Stimulated activated CD8-positive, alpha-beta memory T cell treated with anti-CD3 and anti-CD28 coated beads, Interleukin-4, amount 100 ng/mL, for 24 hours (primary cell): ENCODE measurements around the gene SART1.
"Not testable (repeated sequence)": the region's sequence is repeated elsewhere in the genome, so short reads cannot be mapped to it uniquely, and the experiment has no call there.

ENCODE experiments used
- DNase-seq: peaks from one replicate; pipeline ENCODE4 v3.0.0-alpha.2; 2020; ENCODE audit warnings: low read depth

SART1 gene

DNA sequence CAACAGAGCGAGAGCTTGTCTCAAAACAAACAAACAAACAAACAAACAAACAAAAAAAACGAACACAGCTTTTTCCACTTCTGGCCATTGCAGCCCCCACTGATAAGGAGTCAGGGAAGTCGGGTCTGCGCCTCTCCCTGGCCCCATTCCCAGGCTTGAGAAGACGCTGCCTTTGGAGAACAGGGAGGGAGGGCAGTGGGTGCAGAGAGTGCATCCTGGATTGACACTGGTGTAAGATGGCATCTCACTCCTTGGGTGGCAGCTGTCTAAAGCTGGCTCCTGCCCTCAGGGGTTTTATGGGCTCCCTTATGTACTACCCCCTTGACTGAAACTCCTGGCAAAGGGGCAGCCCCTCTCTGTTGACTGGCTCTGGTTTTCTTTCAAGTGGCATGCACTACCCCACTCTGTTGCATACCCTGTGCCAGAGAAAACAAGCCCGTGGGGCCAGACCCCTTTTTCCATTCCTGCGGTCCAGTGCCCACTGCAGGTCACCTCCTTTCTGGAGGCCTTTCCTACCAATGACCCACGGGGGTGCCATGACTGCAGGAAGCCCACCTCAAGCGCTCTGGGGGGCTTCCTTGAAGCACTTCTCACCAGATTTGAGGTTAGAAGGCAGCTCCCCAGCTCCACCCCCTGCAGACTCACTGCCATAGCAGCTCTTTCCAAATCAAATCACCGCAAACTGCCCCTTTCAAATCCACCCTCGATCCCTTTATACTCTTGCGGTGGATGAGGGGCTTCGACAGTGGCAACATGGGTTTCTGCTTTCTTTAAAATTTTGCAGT, 29.6 kb upstream of the SART1 start:
- DNase-seq, result no peak

DNA sequence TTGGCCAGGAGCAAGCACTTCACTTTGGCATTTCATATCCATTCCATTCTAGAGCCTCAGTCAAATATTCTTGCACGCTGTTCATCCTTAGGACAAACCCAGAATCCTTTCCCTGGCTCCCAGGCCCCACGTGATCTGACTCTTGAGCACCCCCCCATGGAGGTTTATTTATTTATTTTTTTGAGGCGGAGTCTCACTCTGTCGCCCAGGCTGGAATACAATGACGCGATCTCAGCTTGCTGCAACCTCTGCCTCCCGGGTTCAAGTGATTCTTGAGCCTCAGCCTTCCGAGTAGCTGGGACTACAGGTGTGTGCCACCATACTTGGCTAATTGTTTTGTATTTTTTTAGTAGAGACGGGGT, 29.0 kb upstream of the SART1 start:
- no peak for DNase-seq

DNA sequence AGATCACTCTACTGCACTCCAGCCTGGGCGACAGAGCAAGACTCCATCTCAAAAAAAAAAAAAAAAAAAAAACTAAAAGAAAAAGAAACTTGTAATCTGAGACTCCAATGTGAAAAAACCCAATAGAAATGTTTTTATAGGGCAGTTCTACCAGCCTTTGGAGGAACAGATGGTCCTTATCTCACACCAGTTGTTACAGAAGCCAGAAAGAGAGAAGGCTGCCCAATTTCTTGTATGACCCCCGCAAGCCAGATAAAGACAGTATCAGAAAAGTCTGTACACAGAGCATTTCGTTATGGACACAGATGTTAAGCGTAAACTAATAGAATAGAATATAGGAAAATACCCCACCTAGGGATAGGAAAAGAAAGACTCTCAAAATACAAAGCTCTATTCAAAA, 27.5 kb upstream of the SART1 start:
- no peak for DNase-seq

DNA sequence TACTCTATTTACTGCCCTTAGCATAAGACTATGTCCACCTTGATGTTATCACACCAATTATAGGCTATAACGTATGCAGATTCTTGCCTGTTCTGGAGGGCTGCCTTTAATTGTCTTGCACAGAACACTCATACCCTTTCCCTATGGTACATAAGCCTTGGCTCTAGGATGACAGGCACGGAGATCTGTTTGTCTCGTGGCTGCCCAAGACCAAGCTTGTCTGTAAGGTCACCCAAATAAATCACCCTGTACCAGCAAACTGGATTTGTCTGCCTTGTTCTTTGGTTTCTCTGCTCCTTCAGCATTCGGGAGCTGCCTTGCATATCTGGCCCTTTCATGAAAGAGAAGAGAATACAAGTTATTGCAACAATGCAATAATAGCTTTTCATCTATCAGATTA, 23.8 kb upstream of the SART1 start:
- no peak for DNase-seq

DNA sequence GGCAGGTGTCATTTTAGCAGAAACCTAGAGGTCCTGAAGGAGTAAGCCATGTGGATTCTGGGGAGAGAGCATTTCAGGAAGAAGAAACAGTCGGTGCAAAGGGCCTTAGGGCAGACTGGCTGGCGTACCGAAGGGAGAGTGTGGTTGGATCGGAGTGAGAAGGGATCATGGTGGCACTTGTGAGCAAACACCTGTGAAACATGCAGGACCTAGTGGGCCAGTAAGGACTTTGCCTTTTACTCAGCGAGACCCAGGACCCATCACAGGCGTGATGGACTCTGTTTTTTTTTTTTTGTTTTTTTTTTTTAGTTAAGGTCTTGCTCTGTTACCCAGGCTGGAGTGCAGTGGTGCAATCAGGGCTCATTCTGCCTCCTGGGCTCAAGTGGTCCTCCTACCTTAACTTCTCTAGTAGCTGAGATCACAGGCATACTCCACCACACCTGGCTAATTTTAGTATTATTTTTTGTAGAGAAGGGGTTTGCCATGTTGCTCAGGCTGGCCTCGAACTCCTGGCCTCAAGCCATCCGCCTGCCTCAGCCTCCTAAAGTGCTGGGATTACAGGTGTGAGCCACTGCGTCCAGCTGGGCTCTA, 19.7 kb upstream of the SART1 start:
- DNase-seq, result no peak

DNA sequence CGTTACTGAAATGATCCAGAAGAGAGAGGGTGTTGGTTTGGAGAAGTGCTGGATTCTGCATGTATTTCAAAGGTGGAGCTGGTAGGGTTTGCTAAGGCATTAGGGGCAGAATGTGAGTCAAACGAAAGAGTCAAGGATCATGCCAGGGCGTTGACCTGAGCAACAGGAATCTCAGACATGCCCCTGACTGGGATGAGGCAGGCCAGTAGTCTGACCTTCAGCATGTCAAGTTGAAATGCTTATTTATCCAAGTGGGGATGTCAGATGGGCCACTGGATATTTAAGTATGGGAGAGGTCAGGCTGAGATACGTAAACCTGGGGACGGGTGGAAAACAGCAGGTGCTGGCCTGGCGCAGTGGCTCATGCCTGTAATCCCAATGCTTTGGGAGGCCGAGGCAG, 19.0 kb upstream of the SART1 start:
- no peak for DNase-seq

DNA sequence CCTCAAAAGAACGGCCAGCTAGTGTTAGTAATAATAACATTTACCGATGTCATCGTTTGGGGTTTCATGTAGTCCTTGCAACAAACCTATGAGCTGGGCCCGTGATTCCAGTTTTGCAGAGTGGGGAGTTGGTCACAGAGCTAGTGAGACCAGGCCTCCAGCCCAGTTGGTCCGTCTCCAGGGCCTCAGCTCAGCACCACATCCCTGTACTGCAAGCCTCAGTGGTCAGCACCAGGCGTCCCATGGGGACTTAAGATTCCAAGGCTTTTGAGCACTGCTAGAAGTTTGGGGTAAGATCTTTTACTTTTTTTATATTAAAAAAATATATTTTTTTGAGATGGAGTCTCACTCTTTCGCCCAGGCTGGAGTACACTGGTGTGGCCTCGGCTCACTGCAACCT, 17.3 kb upstream of the SART1 start:
- no peak for DNase-seq

DNA sequence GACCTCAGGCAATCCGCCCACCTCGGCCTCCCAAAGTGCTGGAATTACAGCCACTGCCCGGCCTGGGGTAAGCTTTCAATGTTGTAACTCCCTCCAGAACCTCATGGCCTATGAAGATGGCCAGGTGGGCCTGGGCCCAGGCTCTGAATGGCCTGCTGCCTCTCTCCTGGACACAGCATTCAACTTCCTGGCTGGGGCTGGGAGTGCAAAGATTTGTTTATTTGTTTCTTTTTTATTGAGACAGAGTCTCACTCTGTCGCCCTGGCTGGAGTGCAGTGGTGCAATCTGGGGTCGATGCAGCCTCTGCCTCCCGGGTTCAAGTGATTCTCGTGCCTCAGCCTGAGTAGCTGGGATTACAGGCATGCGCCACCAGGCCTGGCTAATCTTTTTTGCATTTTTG, 16.8 kb upstream of the SART1 start:
- DNase-seq, result no peak

DNA sequence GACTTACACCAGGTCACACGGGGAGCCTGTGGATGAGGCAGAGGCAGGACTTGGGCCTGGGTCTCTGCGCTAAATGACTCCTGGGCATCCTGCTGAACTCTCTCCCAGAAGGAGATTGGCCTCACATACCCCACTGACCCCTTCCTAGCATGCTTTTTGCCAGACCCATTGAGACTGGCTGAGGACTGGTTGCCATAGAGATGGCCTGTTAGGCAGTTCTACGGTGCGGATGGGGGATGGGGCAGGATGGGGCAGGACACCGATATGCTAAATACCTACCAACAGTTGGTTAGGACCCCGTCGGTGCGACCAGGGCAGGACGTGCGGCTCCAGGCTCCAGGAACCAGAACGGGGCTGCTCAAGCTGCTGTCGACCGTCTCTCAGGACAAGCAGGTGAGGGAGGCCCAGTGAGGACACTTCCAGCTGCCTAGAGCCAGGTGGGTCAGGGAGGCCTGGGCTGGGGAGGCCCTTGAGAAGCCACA, 16.1 kb upstream of the SART1 start, which contains the start of gene TSGA10IP:
Gene TSGA10IP (plus strand): TSS at position 51 of the 482 bp plus-strand sequence. CDS start 196 bp downstream, at position 247.
- DNase-seq, result no peak

DNA sequence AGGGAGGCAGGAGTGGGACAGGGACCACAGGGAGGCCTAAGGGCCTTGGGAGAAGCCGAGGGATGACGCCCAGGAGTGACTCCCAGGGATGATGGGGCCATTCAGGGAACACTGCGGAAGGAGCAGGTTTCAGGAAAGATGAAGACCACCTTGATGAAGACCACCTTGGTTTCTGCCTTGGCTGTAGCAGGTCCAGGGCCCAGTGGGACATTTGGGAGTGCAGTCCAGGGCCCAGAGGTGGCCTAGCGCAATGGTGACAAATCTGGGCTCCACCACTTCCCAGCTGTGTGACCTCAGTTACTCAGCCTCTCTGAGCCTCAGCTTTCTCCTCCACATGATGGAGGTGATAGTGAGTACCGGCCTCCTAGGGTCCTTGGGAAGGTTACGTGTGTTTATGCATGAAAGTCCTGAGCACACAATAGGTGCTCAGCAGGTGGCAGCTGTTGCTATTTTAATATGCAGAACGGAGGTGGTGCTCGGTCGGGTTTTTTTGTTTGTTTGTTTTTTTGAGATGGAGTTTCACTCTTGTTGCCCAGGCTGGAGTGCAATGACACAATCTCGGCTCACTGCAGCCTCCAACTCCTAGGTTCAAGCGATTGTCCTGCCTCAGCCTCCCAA, 15.5 kb upstream of the SART1 start:
- DNase-seq, result no peak

DNA sequence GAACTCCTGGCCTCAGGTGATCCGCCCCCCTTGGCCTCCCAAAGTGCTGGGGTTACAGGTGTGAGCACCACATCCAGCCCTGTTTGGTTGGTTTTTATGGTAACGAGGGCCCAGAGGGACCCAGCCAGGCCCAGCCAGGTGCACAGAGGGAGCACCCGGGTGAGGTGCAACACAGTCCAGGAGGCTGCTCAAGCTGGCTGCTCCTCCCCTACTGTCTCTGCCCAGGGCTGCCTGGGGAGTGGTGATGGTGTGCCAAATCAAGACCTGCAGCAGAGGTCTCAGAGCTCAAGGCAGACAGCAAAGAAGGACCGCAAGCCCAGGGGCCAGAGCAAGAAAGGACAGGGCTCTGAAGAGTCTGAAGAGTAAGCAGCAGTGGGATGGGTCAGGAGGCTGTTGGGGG, 14.9 kb upstream of the SART1 start:
- no peak for DNase-seq

DNA sequence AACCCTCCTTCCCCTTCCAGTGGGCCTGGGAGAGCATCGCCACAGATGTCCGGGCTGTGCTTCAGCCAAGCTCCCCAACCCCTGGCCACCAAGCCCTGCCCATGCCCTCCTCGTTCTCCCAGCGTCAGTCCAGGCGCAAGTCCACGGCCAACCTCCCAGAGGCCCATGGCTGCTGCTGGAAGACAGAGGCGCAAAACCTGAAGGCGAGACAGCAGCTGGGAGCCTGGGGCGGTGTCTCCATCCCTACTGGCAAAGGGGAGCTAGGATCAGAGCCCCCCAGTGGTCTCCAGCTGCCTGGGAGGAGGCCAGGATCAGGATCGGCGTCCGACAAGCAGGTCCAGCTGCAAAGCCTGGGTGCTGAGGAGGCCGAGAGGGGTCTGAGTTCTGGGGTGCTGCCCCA, 14.4 kb upstream of the SART1 start:
- DNase-seq, result no peak

DNA sequence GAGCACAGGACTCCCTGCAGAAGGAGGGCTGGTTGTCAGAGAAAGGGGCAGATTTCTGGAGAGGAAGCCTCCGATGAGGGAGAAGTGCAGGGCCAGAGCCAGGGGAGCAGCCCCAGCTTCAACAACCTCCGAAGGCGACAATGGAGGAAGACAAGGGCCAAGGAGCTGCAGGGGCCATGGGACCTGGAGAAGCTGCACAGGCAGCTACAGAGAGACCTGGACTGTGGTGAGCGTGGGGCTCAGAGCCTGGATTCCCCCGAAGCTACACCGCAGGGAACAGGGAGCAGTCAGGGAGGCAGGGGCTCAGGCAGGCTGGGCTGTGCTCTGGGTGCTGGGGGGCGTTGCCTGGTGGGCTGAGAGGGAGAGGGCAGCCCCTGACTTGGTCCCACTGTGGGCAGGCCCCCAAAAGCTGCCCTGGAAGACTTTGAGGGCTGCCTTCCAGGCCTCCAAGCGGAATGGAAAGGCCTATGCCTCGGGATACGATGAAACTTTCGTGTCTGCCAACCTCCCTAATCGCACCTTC, 13.9 kb upstream of the SART1 start:
- no peak for DNase-seq

DNA sequence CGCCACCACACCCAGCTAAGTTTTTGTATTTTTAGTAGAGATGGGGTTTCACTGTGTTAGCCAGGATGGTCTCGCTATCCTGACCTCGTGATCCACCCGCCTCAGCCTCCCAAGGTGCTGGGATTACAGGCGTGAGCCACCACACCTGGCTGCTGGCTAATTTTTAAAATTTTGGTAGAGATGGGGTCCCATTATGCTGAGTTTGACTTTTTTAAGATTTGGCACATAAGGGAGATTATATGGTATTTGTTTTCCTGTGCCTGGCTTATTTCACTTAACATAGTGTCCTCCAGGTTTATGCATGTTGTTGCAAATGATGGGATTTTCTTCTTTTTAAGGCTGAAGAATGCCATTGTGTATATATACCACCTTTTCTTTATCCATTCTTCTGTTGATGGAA, 10.8 kb upstream of the SART1 start:
- DNase-seq, result not testable (repeated sequence)

DNA sequence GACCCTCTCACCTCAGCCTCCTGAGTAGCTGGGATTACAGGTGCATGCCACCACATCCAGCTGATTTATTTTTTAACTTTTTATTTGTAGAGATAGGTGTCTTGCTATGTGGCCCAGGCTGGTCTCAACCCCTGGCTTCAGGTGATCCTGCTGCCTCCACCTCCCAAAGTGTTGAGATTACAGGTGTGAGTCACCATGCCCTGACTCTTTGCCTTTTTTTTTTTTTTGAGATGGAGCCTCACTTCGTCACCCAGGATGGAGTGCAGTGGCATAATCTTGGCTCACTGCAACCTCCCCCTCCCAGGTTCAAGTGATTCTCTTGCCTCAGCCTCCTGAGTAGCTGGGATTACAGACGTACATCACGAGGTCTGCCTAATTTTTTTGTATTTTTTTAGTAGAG, 9.9 kb upstream of the SART1 start:
- not testable (repeated sequence) for DNase-seq

DNA sequence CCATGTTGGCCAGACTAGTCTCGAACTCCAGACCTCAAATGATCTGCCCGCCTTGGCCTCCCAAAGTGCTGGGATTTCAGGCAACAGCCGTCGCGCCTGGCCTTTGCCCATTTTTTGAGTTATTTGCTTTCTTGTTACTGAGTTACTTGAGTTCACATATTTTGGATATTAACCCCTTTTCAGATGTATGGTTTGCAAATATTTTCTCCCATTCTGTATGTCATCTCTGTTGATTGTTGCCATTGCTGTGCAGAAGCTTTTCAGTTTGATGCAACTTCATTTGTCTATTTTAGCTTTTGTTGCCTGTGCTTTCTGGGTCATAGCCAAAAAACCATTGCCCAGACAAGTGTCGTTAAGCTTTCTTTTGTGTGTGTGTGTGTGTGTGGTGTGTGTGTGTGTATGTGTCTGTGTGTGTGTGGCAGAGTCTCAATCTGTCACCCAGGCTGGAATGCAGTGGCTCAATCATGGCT, 9.4 kb upstream of the SART1 start:
- no peak for DNase-seq

DNA sequence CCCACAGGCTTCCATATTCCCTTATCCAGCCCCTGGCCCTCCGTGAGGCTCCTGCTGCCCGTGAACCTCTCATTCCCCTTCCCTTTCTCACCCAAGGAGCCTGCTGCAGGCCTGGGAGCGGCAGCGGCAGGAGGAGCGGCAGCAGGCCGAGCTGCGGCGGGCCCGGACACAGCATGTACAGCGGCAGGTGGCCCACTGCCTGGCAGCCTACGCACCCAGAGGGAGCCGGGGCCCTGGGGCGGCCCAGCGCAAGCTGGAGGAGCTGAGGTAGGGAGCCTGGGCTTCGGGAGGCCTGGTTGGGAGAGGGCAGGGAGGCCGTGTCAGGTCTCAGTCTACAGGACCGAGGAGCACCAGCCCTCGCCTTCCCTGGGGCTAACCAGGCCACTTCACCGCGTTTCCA, 8.1 kb upstream of the SART1 start:
- no peak for DNase-seq

DNA sequence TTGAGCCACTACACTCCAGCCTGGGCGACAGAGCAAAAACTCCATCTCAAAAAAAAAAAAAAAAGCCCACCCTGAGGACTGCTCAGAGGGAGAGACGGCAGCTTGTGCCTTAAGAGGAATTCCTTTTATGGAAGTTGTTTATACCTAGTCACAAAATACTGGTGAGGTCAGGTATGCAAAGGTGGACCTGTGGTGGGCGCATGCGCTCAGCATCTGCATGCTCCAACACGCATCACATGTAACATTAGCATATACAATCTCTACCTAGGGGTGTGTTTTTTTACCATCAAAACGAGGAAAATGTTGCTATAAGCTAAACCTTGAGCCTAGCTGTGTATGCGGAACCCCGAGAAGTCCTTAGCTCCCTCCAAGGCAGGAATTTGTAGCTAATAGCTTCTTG, 6.8 kb upstream of the SART1 start:
- DNase-seq, result no peak

DNA sequence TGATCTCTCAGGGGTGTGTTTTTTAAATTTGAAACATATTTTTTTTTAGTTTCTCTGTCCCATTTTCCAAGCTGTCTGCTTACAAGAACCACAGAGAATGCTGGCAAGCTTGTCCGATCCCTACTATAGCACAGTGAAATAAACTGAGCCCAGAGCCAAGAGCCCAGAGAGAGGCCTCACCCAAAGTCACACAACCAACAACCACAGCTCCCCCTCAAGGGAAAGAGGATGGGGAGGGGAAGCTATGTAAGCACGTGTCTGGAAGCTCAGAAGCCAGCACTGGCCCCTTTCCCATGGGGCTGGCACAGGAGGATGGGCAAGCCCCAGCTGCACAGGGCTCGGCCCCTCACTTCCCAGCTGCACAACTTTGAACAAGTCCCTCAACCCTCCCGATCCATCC, 3.2 kb upstream of the SART1 start:
- DNase-seq, result no peak

DNA sequence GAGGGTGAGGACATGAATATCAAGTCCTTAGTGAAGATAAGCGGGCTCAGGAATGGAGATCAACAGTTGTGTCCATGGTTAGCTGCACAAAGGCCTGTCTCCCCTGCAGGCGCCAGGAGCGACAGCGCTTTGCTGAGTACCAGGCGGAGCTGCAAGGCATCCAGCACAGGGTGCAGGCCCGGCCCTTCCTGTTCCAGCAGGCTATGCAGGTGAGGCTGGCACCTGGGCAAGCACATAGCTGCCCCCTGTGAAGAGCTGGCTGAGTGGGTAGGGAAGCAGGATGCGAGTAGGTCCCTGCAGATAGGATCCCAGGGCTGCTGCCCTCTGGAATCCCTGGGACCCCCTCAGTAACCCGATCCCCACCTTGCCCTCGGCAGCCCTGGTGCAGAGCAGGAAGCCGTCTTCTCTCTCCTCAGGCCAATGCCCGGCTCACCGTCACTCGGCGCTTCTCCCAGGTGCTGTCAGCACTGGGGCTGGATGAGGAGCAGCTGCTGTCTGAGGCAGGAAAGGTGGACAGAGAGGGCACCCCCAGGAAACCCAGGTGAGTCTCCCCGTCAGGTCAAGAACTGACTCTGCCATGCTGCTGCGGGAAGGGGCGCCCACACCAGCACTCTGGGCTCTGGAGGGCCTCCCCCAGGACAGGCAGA, 2.6 kb upstream of the SART1 start:
- DNase-seq, result no peak

DNA sequence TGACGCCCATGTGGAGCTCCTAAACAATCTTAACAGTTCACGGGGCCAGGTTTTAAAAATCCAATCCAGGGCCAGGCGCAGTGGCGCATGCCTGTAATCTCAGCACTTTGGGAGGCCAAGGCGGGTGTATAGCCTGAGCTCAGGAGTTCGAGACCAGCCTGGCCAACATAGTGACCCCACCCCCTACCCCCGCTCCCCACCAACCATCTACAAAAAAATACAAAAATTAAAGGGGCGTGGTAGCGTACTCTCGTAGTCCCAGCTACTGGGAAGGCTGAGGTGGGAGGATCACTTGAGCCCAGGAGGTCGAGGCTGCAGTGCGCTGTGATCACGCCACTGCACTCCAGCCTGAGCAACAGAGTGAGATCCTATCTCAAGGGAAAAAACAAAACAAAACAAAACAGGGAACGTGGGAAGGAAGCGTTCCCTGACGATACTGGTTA, 689 bp upstream of the SART1 start:
- DNase-seq, result no peak

DNA sequence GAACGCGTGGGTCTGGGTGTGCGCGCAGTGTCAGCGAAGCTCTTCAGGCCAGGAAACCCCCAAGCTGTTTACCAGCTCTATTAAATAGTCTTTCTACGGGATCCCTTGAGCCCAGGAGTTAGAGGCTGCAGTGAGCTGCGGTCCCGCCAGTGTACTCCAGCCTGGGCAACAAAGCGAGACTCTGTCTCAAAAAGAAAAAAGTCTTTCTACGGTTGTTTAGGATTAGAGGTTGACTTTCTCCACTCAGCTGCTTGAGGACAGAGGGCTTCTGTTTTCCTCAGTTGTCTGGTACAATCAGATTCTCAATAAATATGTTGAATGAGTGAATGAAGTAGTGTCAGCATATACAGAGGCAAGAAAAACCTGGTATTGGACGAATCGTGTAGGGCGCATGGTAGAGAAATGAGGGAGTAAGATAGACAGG, 619 bp downstream of the SART1 start:
- no peak for DNase-seq
